ENCODE data around the gene USB1. TPM values are rescaled to one million over a fixed set of nuclear protein-coding genes. Genes with fewer than 3 reads are reported as not detected.

USB1 gene
- total and polyA plus RNA-seq, 2 experiments from 2014 or later, result 18.2 to 47.7 TPM

DNA sequence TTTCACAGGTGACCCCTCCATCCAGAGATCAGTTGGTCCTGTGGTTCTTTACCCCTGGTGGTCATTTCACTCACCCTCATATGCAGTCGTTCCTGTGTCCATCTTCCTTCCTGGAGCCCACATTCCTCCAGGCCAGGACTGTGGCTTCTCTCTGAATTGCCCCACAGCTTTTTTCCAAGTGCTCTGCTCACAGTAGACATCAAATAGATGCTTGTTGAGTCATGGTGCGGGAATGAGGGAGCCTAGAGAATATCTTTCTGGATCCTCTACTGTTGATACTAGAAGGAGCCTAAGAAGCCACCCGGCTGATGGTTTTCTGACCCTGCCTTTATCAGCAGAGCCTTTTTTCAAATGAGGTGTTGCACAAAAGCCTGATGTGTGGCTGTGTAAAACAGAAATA, 10.4 kb downstream of the USB1 start:
- Histone ChIP-seq H3K9me3 (ENCODE audit: low read depth) (no peaks in the 10 kb centered on the region), H3K4me3 (no peak overlapping the region), H3K4me1 (ENCODE audit: insufficient read depth) (no peaks in the 10 kb centered on the region), H4K20me1 (ENCODE audit: insufficient read depth, poor library complexity, severe bottlenecking) (no peaks in the 10 kb centered on the region), H3K9me2 (replicated peaks; ENCODE audit: insufficient read depth) (no peaks in the 10 kb centered on the region), H3K4me2 (no peak overlapping the region), H2AFZ (no peak overlapping the region), H3K36me3 (replicated peaks; ENCODE audit: insufficient read depth, low read depth) (no peaks in the 10 kb centered on the region), H3K27me3 (no peaks in the 10 kb centered on the region), H3K27ac (no peak overlapping the region), H3K79me2 (no peaks in the 10 kb centered on the region)
- peak; percentile 52 for DNase-seq (ENCODE audit: low spot score)
- TF ChIP-seq EZH2 (IDR thresholded peaks at IDR 0.05; ENCODE audit: borderline replicate concordance) (no peak), EZH2phosphoT487 (IDR thresholded peaks at IDR 0.05; ENCODE audit: low read depth, severe bottlenecking, unreplicated experiment) (no peak)
- TF ChIP-seq, protein P1, sequence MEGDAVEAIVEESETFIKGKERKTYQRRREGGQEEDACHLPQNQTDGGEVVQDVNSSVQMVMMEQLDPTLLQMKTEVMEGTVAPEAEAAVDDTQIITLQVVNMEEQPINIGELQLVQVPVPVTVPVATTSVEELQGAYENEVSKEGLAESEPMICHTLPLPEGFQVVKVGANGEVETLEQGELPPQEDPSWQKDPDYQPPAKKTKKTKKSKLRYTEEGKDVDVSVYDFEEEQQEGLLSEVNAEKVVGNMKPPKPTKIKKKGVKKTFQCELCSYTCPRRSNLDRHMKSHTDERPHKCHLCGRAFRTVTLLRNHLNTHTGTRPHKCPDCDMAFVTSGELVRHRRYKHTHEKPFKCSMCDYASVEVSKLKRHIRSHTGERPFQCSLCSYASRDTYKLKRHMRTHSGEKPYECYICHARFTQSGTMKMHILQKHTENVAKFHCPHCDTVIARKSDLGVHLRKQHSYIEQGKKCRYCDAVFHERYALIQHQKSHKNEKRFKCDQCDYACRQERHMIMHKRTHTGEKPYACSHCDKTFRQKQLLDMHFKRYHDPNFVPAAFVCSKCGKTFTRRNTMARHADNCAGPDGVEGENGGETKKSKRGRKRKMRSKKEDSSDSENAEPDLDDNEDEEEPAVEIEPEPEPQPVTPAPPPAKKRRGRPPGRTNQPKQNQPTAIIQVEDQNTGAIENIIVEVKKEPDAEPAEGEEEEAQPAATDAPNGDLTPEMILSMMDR (IDR thresholded peaks at IDR 0.05; ENCODE audit: poor library complexity), result no peak
- 51% methylated on average over 3 of the region's 3 CpGs for WGBS (ENCODE audit: low lambda C conversion rate, missing lambda C conversion rate)

DNA sequence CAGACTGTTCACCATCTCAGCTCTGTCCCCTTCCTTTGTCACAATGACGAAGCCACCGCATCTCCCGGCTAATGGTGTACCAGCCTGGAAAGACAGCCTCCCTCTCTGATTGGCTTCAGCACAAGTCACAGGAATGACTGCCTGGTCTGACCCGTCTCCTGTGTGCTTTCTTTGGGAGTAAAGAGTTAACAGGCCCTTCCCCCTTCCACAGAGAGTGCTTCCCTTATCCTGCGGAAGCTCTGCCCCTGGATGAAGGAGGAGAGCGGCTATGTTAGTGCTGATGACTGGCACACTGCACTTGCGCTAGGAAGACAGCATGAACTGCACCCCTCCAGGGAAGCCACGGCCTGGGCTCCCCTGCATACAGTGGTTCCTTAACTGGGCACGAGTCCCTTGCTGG, 11.3 kb downstream of the USB1 start:
- H3K4me1 ChIP-seq (ENCODE audit: insufficient read depth), result no peaks in the 10 kb centered on the region
- no peak for TF ChIP-seq EZH2phosphoT487 (IDR thresholded peaks at IDR 0.05; ENCODE audit: low read depth, severe bottlenecking, unreplicated experiment)
- no peak for TF ChIP-seq EZH2 (IDR thresholded peaks at IDR 0.05; ENCODE audit: borderline replicate concordance)
- TF ChIP-seq, protein P1 (IDR thresholded peaks at IDR 0.05; ENCODE audit: poor library complexity), result no peak
- DNase-seq (ENCODE audit: low spot score), result no peak
- H3K4me3 ChIP-seq, result no peak overlapping the region
- no peaks in the 10 kb centered on the region for H3K9me2 ChIP-seq (replicated peaks; ENCODE audit: insufficient read depth)
- no peak overlapping the region for H3K4me2 ChIP-seq
- H2AFZ ChIP-seq, result no peak overlapping the region
- no peaks in the 10 kb centered on the region for H3K36me3 ChIP-seq (replicated peaks; ENCODE audit: insufficient read depth, low read depth)
- H3K27ac ChIP-seq, result no peak overlapping the region
- H3K79me2 ChIP-seq, result no peaks in the 10 kb centered on the region
- no peaks in the 10 kb centered on the region for H4K20me1 ChIP-seq (ENCODE audit: insufficient read depth, poor library complexity, severe bottlenecking)
- no peaks in the 10 kb centered on the region for H3K9me3 ChIP-seq (ENCODE audit: low read depth)
- H3K27me3 ChIP-seq, result no peaks in the 10 kb centered on the region
- WGBS (ENCODE audit: low lambda C conversion rate, missing lambda C conversion rate), result 61% methylated on average over 9 of the region's 9 CpGs

DNA sequence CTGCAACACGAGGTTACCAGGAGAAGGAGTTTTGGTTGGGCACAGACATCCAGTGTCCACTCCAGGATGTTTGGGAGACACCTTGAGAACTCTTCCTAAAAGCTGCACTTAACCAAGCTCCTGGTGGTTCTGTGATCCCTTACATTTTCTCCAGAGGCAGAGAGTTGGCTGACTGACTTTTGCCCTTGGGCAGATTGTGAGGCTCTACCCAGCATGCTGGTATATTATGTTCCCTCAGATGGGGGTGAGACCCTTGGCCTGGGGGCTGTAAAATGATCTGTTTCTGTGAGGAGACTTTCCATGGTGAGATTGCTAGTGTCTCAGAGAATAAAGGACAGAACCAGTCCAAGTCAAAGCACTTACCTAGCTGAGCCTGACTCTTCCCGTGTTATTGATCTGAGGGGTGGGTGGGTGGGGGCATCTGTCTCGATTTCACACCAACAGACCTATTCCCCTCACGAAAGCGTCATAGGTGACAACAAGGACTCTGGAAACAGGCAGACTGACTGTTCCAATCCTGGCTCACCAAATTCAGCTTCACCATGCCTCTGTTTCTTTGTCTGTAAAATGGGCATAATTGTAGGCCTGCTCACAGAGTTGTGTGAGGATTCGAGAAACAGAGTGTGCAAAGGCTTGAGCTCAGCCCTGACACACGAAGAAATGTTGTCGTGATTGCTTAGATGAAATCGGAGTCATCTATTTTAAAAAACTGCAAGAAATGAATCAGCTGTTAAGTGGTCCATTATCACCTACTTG, 12.2 kb downstream of the USB1 start:
- Histone ChIP-seq H3K4me1 (ENCODE audit: insufficient read depth) (no peaks in the 10 kb centered on the region), H3K9me3 (ENCODE audit: low read depth) (no peaks in the 10 kb centered on the region), H3K27me3 (no peaks in the 10 kb centered on the region), H3K4me2 (no peak overlapping the region), H4K20me1 (ENCODE audit: insufficient read depth, poor library complexity, severe bottlenecking) (no peaks in the 10 kb centered on the region), H3K9me2 (replicated peaks; ENCODE audit: insufficient read depth) (no peaks in the 10 kb centered on the region), H3K36me3 (replicated peaks; ENCODE audit: insufficient read depth, low read depth) (no peaks in the 10 kb centered on the region), H3K27ac (no peak overlapping the region), H3K79me2 (no peaks in the 10 kb centered on the region), H3K4me3 (no peak overlapping the region), H2AFZ (no peak overlapping the region)
- no peak for DNase-seq (ENCODE audit: low spot score)
- TF ChIP-seq EZH2 (IDR thresholded peaks at IDR 0.05; ENCODE audit: borderline replicate concordance), result no peak
- TF ChIP-seq EZH2phosphoT487 (IDR thresholded peaks at IDR 0.05; ENCODE audit: low read depth, severe bottlenecking, unreplicated experiment), result no peak
- TF ChIP-seq, protein P1 (IDR thresholded peaks at IDR 0.05; ENCODE audit: poor library complexity), result no peak
- 86% methylated on average over 9 of the region's 9 CpGs for WGBS (ENCODE audit: low lambda C conversion rate, missing lambda C conversion rate)
